ENCODE results near the gene ZBTB7B. TPM values are rescaled to one million over a fixed set of nuclear protein-coding genes. Genes with fewer than 3 reads are reported as not detected.
A peak's percentile ranks its signal among the peaks of the same experiment; 100 is the strongest.

Gene ZBTB7B
- total RNA-seq, 1 donor from 2014 or later, result 83.1 TPM

DNA sequence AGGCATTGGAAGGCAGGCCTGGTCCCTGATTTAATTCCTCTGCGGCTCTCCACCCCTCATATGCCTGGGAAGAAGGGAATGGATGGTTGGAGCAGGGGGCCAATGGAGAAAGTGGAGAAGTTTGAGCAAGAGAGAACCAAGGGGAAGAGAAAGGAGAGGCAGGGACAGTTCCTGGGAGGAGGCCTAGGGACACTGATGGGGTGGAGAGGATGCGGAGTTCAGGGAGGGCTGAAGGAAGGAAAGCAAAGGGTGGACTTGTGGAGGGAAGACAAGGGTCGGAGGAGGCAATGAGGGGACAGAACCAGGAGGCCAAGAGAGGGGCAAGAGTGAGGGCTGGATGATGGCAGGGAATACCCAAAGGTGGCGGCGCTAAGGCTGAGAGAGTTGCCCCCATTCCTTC lies 7.1 kb downstream of the ZBTB7B start:
- intact Hi-C loops (cut with DNase I), result no loop called here

DNA sequence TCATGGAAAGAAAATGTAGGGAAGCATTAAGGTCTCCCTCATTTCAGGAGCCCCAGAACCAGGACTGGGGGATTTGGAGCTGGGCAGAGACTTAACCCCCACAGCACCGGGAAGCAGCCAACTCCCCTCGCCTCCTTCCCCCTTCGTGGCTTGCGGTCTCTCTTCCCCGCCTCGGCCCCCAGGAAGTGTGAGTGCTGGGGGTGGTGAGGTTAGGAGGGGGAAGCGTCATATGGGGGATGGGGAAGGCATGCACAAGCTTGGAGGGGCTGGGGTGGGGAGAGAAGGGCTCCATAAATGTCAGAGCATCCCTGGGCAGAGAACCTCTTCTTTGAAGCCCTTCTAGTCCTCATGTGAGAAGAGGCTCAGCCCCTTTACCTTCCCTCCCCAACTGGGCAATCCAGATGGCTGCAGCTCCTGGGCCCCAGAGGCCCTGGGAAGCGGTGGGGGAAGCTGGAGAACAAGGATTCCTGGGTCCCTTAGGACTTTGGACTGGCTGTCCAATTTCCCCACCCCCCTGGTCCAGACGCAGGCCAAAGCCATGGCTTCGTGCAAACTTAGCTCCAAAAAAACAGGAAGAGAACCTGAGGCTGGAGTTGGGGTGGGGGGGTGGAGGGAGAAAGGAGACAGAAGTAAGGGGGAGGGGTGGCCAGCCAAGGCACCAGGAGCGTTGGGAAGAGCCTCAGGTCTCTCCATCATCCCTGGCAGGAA lies 7.8 kb downstream of the ZBTB7B start:
- Histone ChIP-seq H3K36me3 (peaks cover 9 to 15% of the 10 kb centered on the region in 2 donors), H3K4me3 (peak overlapping the region in 1 of 2 donors; percentile 3), H3K27me3 (no peaks in the 10 kb centered on the region), H3K9me3 (no peaks in the 10 kb centered on the region), H3K27ac (peak overlapping the region; percentile 42 to 73), H3K4me1 (peaks cover 11 to 52% of the 10 kb centered on the region in 2 donors)
- no peak for DNase-seq (ENCODE audit: low spot score in 2 of 2)
- TF ChIP-seq, protein P1, sequence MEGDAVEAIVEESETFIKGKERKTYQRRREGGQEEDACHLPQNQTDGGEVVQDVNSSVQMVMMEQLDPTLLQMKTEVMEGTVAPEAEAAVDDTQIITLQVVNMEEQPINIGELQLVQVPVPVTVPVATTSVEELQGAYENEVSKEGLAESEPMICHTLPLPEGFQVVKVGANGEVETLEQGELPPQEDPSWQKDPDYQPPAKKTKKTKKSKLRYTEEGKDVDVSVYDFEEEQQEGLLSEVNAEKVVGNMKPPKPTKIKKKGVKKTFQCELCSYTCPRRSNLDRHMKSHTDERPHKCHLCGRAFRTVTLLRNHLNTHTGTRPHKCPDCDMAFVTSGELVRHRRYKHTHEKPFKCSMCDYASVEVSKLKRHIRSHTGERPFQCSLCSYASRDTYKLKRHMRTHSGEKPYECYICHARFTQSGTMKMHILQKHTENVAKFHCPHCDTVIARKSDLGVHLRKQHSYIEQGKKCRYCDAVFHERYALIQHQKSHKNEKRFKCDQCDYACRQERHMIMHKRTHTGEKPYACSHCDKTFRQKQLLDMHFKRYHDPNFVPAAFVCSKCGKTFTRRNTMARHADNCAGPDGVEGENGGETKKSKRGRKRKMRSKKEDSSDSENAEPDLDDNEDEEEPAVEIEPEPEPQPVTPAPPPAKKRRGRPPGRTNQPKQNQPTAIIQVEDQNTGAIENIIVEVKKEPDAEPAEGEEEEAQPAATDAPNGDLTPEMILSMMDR (IDR thresholded peaks at IDR 0.05), result no peak
- intact Hi-C loops (cut with DNase I), result no loop called here

More for the DNA sequence above, 7.1 kb downstream of the ZBTB7B start:
- DNase-seq (ENCODE audit: low spot score in 2 of 2), result no peak
- peak overlapping the region in 1 of 2 donors; percentile 73 for H3K27ac ChIP-seq
- no peaks in the 10 kb centered on the region for H3K27me3 ChIP-seq
- peak overlapping the region in 1 of 2 donors; percentile 3 for H3K4me3 ChIP-seq
- peaks cover 11 to 58% of the 10 kb centered on the region in 2 donors for H3K4me1 ChIP-seq
- peaks cover 3 to 9% of the 10 kb centered on the region in 2 donors for H3K36me3 ChIP-seq
- TF ChIP-seq, protein P1 (IDR thresholded peaks at IDR 0.05), result no peak
- H3K9me3 ChIP-seq, result no peaks in the 10 kb centered on the region

DNA sequence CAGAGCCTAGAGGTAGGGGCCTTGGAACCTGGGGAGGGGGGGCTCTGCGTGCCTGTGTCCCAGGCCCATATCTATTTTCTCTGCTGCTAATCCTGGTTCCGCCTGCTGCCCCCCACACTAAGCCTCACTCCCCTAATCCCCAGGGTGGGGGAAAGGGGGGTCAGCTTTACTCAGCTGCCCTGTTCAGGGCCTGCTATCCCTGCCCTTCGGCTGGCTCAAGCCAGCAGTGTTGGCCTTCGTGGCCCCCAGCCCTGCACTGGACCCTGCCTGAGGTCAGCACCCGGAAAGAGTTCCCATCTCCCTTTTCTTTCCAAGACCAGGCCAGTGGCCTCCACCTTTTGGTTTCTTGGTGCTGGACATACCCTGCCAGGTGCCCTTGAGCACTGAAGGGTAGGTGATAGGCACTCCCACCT lies 8.4 kb downstream of the ZBTB7B start:
- TF ChIP-seq, protein P1 (IDR thresholded peaks at IDR 0.05), result no peak
- H3K9me3 ChIP-seq, result no peaks in the 10 kb centered on the region
- intact Hi-C loops (cut with DNase I), result no loop called here
- H3K27ac ChIP-seq, result peak overlapping the region; percentile 42 to 75
- H3K36me3 ChIP-seq, result peaks cover 13 to 22% of the 10 kb centered on the region in 2 donors
- peaks cover 11 to 45% of the 10 kb centered on the region in 2 donors for H3K4me1 ChIP-seq
- DNase-seq (ENCODE audit: low spot score in 2 of 2), result no peak
- no peak overlapping the region for H3K4me3 ChIP-seq
- H3K27me3 ChIP-seq, result no peaks in the 10 kb centered on the region

DNA sequence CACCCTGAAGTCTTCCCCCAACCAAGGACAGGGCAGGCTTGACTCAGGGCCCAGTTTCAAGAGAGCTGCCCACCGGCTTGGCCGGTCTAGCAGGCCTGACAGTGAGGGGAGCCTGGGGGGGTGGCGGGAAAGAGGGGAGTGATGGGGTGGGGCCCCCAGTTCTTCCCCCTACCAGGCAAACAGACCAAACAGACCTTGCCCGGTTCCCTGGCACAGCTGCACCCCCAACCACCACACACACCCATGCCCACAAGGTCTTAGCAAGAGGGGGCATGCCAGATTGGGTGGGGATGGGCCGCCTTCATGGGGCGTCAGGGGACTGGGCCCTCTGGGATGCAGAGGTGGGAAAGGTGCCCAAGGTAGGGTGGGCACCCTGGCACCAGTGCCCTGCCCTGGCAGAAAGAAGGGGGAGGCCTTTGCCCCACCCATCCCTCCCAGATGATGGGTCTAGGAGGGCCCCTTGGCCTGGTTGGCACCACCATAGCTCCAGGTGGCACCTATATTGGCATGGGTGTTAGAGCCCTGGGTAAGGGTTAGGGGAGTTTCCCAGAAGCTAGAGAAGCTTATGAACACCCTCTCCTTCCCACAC lies 8.9 kb downstream of the ZBTB7B start:
- peaks cover 13 to 27% of the 10 kb centered on the region in 2 donors for H3K36me3 ChIP-seq
- TF ChIP-seq, protein P1 (IDR thresholded peaks at IDR 0.05), result no peak
- H3K9me3 ChIP-seq, result no peaks in the 10 kb centered on the region
- DNase-seq (ENCODE audit: low spot score in 2 of 2), result no peak
- intact Hi-C loops (cut with DNase I), result no loop called here
- peaks cover 6 to 40% of the 10 kb centered on the region in 2 donors for H3K4me1 ChIP-seq
- peak overlapping the region; percentile 42 to 75 for H3K27ac ChIP-seq
- H3K27me3 ChIP-seq, result no peaks in the 10 kb centered on the region
- no peak overlapping the region for H3K4me3 ChIP-seq

DNA sequence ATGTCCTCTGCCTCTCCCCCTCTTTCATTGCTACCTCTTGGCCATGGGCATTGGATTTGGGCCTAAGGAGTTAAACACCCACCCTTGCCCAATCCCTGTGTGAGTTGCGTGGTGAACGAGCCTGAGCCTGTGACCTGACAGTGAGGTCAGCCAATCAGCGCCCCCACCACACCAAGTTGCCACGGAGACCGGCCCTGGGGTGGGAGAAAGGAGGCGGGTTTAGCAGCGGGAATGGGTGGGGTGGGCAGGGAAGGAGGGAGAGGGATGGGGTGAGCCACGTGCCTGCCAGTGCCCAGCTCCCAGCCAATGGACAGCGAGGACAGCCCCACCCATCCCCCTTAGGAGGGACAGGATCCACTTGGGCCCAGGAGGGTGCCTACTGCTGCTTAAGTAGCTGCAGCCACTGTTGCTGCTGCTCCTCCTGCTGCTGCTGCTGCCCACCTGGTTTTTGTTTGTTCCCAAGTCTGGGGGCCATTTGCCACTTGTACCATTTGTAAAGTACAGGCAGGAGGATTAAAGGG lies 9.5 kb downstream of the ZBTB7B start:
- peak in 1 of 2 donors; percentile 86 for DNase-seq (ENCODE audit: low spot score in 2 of 2)
- Histone ChIP-seq H3K36me3 (peaks cover 13 to 28% of the 10 kb centered on the region in 2 donors), H3K4me3 (no peak overlapping the region), H3K27me3 (no peaks in the 10 kb centered on the region), H3K4me1 (peaks cover 5 to 41% of the 10 kb centered on the region in 2 donors), H3K27ac (peak overlapping the region; percentile 42 to 75), H3K9me3 (no peaks in the 10 kb centered on the region)
- TF ChIP-seq, protein P1 (IDR thresholded peaks at IDR 0.05), result no peak
- intact Hi-C loops (cut with DNase I), result no loop called here
